Endothelial cell of umbilical vein (primary cell): ENCODE results near the gene USP47.

ENCODE experiments used
- CTCF ChIP-seq, 2 donors: IDR thresholded peaks; 1 replicate in 1 of 2; 2 replicates in 1 of 2; pipeline ENCODE4 v1.5.1; 2011; ENCODE audit warnings: low read length in 2 of 2, mild to moderate bottlenecking in 2 of 2, moderate library complexity in 2 of 2, control low read depth in 1 of 2, inconsistent platforms in 1 of 2, low read depth in 1 of 2; ENCODE audit not compliant: insufficient read depth in 1 of 2; ENCODE audit errors: extremely low read depth in 1 of 2
- EZH2 ChIP-seq: IDR thresholded peaks from 2 replicates; pipeline ENCODE4 v1.6.1; 2012; ENCODE audit warnings: borderline replicate concordance, low read depth, mild to moderate bottlenecking, moderate library complexity, low read length, inconsistent platforms; ENCODE audit not compliant: severe bottlenecking
- GATA2 ChIP-seq: IDR thresholded peaks from 2 replicates; pipeline ENCODE4 v1.7.0; 2011; ENCODE audit warnings: low read depth, mild to moderate bottlenecking, moderate library complexity, mixed read lengths, low read length; ENCODE audit not compliant: insufficient read length, insufficient read depth
- JUN ChIP-seq: IDR thresholded peaks from 2 replicates; pipeline ENCODE4 v1.6.1; 2011; ENCODE audit warnings: borderline replicate concordance, low read depth; ENCODE audit not compliant: insufficient read length, insufficient read depth
- MYC ChIP-seq: IDR thresholded peaks from one replicate; pipeline ENCODE4 v1.6.1; 2011; ENCODE audit warnings: mild to moderate bottlenecking, low read depth, low read length
- POLR2A ChIP-seq: IDR thresholded peaks from 2 replicates; pipeline ENCODE4 v1.6.1; 2012; ENCODE audit warnings: low read depth, mild to moderate bottlenecking, control low read depth, low read length
- POLR2AphosphoS5 ChIP-seq: IDR thresholded peaks from 2 replicates; pipeline ENCODE4 v1.6.1; 2012; ENCODE audit warnings: low read depth, mild to moderate bottlenecking, control low read depth, low read length, moderate library complexity; ENCODE audit not compliant: insufficient read depth

GRCh38 chr11:11963842-11964773 is 122.3 kb downstream of the USP47 start:
- TF ChIP-seq JUN, result no peak
- TF ChIP-seq CTCF (IDR thresholded peaks at IDR 0.05; ENCODE audit: extremely low read depth in 1 of 2, insufficient read depth in 1 of 2, low read depth in 1 of 2, low read length in 2 of 2), result no peak
- TF ChIP-seq POLR2A, result no peak
- no peak for TF ChIP-seq EZH2
- no peak for TF ChIP-seq MYC
- no peak for TF ChIP-seq GATA2
- no peak for TF ChIP-seq POLR2AphosphoS5
